ENCODE results near the gene MRPS30. TPM values are rescaled to one million over a fixed set of nuclear protein-coding genes. Genes with fewer than 3 reads are reported as not detected.

Gene MRPS30
- total RNA-seq, 1 donor from 2014 or later, result 52.9 TPM

GRCh38 chr5:44860267-44860666, 51.5 kb downstream of the MRPS30 start:
- H3K36me3 Mint-ChIP-seq (ENCODE audit: insufficient read depth), result no peaks in the 10 kb centered on the region
- H3K4me3 Mint-ChIP-seq (ENCODE audit: low read depth), result no peak overlapping the region
- no peak overlapping the region for H3K27ac Mint-ChIP-seq
- no peak for DNase-seq (ENCODE audit: low spot score, unreplicated experiment)
- no peaks in the 10 kb centered on the region for H3K9me3 Mint-ChIP-seq (ENCODE audit: low read depth)
- H3K4me1 Mint-ChIP-seq (ENCODE audit: low read depth), result no peaks in the 10 kb centered on the region
- no peak for TF ChIP-seq CTCF (IDR thresholded peaks at IDR 0.05; ENCODE audit: unreplicated experiment)
- no peaks in the 10 kb centered on the region for H3K27me3 Mint-ChIP-seq

GRCh38 chr5:44862808-44863207, 54.1 kb downstream of the MRPS30 start:
- no peak for DNase-seq (ENCODE audit: low spot score, unreplicated experiment)
- no peaks in the 10 kb centered on the region for H3K27me3 Mint-ChIP-seq
- no peaks in the 10 kb centered on the region for H3K4me1 Mint-ChIP-seq (ENCODE audit: low read depth)
- H3K36me3 Mint-ChIP-seq (ENCODE audit: insufficient read depth), result no peaks in the 10 kb centered on the region
- TF ChIP-seq CTCF (IDR thresholded peaks at IDR 0.05; ENCODE audit: unreplicated experiment), result peak; percentile 52
- no peaks in the 10 kb centered on the region for H3K9me3 Mint-ChIP-seq (ENCODE audit: low read depth)
- H3K27ac Mint-ChIP-seq, result no peak overlapping the region
- H3K4me3 Mint-ChIP-seq (ENCODE audit: low read depth), result no peak overlapping the region
